HG03354 (cell line): ENCODE results near the gene ZNF48.

Experiments used
- ATAC-seq: cut with Tn5 transposase; IDR thresholded peaks from one replicate; pipeline ENCODE4 v1.9.1; 2021; ENCODE audit warnings: mild to moderate bottlenecking; ENCODE audit not compliant: unreplicated experiment, poor library complexity, severe bottlenecking

Gene ZNF48

DNA sequence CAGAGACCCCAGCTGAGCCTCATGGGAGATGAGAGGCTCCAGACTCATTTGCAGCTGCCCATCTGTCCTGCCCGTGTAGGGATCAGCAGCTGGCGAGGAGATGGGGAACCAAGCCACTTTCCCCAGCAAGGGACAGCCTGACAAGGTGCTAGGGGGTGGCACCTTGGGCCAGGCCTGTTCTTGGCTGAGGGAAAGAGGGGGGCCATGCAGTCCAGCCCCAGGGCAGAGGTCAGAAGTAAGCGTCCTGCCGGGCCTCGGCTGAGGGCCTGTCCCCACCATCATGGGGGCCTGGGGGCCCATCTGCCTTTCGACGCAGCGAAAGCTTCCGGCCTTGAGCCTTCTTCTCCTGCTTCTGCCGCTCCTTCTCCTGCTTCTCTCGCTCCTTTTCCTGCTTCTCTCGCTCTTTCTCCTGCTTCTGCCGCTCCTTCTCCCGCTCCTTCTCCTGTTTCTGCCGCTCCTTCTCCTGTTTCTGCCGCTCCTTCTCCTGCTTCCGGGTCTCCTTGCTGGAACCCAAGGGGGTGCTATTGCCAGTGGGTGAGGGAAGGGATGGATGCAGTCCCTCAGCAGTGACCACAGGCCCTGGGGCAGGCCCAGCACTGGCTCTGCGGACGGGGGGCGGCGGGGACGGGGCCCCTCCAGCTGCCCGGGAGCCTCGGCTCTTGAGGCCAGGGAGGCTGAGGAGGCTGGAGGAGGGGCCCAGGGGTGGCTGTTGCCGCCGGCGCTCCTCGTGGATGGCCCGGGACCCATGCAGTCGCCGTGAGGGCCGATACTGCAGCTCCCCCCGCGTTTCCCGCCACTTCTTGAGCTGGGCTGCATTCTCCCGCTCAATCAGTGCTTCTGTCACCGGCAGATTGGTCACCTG, 37.3 kb upstream of the ZNF48 start:
- no peak for ATAC-seq

DNA sequence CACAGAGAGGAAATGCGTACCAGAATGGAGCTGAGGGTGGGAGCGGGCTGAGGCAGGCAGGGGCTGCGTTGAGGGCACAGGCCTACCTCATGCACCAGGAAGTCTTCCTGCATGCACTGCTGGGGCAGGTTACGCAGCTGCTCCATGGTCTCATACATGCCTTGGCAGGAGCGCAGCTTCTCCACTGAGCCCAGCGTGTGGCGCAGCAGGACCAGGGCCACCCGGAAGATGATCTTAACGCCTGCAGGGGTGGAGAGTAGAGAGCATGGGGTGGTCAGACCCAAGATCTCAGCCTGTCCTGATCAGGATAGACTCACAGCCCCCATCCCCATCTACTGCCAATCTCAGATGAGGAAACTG, 36.7 kb upstream of the ZNF48 start:
- ATAC-seq = no peak

DNA sequence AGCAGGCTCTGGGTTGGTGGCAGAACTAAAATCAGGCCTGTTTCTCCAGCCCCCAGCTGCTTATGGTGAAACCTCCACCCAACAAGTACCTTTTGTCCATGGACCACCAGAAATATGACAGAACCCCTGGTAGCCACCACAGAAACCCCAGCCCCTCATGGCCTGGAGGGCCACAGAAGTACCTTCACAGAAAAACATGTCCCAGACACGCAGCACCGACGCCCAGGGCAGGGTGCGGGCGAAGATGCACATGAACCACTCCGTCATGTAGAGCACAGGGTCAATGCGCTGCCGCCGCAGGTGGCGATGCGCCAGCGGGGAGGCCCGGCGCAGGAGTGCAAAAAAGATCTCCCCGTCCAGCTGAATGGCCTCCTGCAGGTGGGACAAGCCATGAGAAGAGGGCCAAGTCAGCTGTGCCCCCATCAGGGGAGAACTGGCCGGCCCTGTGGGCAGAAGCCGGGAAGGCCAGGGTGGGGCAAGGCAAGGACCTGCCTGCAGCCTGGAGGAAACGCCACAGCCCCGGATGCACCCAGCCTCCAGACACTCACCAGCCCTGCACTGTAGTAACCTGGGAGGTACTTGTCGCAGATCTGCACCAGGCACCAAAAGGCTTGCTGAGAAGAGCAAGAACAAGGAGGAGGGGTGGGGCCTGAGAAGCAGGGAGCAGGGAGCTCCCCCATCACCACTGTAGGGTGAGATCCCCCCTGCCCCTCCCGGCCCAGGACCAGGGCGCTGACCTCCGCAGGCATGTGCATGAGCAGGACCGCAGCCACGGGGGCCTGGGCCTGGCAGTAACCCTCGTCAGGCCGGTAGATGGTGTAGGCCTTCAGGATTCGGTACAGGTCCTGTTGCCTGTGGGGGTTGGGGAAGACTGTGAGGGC, 36.0 kb upstream of the ZNF48 start:
- no peak for ATAC-seq

DNA sequence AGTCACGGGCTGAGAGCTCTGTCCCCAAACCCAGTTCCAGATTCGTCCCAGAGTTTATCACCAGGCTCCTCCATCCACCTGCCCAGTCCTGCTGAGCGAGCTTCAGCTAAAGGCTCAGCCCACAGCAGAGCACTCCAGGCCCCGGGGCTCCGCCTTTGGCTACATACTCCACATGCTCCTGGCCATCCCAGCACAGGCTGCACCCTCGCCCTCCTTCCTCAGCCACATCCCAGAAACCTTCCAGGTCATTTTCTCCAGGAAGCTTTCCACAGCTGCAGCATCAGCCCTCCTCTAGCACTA, 35.4 kb upstream of the ZNF48 start:
- no peak for ATAC-seq

DNA sequence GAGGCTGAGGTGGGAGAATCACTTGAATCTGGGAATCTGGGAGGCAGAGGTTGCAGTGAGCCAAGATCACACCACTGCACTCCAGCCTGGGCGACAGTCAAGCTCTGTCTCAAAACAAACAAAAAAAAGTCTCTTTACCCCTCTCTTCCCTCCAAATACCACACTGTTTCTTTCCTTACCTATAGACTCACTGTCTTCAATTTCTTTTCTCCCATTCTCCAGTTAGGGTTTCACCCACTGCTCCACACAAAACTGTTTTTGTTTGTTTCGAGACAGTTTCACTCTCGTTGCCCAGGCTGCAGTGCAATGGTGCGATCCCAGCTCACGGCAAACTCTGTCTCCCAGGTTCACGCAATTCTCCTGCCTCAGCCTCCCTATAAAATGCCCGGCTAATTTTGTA, 34.0 kb upstream of the ZNF48 start:
- no peak for ATAC-seq

DNA sequence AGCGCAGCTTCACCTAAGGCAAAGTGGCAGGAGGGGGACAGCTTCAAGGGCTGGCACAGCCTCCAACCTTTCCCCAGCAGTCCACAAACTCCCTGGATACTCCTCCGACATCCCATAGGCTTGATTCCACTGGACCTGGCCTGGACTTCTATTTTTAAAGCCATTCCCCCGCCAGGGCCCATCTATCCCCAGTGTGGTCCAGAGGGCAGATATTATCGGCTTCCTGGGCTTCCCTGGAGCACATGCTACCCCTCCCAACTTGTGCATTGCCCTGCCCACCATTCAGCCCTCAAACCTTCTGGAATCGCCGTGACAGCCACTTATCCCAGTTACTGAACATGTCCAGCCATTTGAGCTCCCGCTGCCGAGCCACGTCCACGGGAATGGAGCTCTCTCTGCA, 30.0 kb upstream of the ZNF48 start:
- no peak for ATAC-seq

DNA sequence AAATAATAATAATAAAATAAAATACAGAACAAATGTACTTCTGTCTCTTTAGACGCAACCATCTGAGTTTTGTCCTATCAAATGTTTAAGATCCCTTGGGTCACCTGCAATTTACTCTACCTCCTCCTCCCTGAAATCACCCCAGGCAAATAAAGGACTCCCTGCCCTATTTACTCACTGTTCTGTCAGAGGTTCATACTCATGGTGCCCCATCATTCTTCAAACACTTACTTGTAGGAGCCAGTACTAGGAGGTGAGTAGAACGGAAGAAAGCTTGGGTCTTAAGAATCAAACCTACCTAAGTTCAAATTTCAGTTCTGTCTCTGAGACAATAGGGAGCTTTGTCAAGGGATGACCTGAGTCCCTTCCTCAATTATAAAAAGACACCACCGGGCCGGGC, 28.7 kb upstream of the ZNF48 start:
- no peak for ATAC-seq

DNA sequence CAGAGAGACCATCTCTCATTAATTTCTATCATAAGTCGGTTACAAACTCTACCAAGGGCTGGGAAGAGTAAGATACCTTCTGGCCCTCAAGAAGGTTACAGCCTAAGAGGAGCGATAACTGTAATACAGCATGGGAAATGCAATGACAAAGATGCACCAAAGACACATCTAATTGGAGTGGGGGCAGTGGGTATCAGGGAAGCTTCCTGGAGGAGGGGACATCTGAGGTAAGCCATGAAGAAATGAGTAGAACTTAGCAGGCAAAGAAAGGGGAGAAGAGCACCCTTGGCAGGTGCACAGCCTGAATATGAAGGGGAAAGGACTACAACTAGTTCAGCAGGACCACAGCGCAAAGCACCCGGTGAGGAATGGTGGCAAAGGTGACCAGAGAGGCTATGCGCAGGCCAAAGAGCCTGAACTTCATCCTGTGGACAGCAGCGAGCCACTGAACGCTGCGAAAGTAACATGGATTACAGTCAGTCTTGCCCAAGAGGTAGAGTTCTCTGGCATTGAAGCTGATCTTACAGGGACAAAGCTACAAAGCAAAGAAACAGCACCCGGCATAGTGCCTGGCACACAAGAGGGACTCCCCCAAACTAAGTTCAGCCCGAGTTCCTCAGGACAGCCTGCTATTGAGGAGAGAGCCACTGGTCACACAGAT, 27.7 kb upstream of the ZNF48 start:
- no peak for ATAC-seq

DNA sequence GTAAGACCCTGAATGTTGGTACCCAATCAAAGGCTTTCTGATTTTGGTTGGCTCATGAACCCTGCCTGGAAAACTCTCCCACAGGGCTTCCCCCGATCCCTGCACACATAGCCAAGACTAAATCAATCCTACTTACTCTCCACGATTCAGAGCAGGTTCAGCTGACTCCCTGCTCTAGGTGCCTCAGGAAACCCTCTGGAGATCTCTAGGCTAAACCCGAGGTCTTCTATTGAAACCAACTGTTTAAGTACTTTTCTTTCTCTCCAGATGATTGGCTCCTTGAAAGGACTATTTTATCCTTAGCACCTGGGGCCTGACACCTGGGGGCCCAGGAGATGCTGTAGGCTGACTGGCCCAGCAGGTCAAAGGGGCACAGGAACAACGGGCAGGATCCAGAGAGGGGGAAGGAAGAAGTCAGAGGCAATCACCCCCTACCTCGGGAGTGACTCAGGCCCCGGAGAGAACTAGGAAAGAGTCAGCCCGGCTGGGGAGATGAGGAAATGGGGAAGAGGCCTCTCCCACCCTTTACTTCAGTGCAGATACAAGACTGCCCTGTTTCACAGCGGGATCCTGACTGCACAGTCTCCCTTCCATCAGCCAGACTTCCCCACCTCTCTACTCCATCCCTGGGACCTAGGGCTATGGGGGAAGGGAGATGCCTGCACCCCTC, 27.0 kb upstream of the ZNF48 start:
- no peak for ATAC-seq

DNA sequence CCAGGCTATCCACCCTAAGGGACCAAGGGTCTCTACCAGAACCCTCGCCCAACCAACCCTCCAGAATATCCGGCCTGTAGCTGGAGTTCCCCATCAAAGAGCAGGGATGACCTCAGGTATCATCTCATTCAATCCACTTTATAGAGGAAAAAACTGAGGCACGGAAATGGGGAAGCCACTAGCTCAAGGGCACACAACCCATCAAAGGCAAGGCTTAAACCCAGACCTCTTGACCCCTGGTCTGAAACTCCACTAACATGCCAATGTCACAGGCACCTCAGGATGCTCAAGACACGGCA, 26.5 kb upstream of the ZNF48 start:
- ATAC-seq = no peak

DNA sequence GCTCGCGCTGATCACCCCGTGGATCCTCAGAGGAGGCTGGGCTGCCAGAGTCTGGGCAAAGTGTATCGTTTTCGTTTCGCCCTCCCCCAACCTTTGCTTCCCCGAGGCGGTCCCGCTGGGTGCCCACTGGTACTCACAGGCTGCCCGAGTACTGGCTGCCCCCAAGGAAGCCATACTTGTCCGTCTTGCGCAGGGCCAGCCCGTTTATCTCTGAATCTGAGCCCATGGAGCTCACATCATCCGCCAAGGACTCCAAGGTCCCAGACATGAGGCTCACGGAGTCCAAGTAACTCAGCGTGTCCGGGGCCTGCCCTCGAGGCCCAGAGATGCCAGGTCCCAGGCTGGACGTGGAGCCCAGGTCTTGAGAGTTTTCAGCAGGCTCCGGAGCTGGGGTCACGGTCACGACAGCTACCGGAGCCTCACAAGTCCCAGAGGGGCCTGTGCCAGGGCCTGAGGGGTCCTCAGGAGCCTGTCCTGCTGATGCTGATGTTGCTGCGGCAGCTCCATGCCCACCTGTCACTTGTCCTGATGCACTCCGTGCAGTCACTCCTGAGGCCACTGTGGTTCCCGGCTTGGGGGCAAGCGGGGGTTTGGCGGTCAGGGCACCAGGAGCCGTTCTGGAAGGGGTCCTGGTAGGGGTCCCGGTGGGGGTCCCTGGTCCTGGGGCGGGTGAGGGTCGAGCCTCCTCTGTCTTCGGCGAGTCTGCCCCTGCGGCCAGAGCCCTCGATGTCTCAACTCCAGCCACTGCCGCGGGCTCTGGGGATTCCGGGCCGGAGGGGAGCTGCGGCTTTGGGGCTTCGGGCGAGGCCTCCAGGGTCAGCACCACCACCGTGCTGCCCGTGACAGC, 25.9 kb upstream of the ZNF48 start:
- no peak for ATAC-seq

DNA sequence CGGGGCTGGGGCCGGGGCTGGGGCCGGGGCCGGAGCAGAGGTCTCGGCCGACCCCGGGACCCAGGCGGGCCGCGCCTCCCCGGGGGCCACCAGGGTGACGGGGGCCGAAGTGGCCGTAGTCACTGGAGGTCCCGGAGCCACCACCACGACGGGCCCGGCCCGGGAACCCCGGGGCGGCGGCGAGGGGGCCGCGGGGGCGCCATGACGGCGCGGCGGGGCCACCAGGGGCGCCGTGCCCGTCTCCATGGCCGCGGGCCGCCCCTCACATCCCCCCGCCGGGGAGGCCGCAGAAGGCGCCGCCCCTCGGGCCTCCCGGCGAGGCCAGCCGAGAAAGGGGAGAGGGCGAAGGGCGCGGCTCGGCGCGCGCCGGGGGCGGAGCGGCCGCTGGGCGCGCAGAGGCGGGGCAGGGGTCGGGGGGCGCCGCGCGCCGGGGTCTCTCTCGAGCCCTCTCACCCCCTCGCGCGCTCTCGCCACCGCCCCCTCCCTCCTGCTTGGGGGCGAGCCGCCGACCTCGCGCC, 25.2 kb upstream of the ZNF48 start:
- peak; percentile 16 for ATAC-seq

DNA sequence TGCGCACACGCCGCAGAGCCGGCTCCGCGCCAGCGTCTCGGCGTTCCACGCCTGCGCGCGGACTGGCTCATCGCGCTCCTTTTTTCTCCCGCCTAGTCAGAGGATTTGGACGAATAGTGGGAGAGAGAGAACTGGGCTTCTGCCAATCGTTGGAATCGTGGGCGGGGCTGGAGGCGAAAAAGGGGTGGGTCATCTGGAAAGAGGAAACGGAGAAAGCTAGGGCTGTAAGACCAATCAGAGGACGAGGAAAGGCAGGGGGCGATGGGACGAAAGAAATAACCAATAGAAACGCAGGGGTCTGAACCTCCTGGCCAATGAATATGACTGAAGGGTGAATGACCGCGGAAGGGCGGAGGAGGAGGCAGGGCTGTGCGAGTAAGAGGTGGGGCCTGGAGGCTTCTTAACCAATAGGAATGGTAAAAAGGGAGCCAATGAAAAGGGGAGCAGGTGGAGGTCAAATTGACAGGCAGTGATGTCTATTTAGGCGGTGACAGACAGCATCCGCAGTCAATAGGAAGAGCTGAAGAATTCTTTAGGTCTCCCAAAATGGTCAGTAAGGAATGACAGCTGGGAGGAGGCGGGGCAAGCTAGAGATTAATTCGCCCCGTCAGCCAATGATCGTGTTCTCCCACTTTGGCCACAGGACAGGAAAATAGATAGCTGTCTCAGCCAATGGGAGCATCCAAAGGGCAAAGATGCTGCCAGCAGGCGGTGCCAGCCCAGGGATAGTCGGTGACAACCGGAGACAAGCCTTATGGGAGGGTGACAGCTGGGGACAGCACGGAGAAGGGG, 24.6 kb upstream of the ZNF48 start, which contains the start of gene TBC1D10B:
Gene TBC1D10B (minus strand): TSS at position 39 of the 792 bp plus-strand sequence. CDS start 311 bp downstream, outside the sequence.
- ATAC-seq = peak; percentile 79

DNA sequence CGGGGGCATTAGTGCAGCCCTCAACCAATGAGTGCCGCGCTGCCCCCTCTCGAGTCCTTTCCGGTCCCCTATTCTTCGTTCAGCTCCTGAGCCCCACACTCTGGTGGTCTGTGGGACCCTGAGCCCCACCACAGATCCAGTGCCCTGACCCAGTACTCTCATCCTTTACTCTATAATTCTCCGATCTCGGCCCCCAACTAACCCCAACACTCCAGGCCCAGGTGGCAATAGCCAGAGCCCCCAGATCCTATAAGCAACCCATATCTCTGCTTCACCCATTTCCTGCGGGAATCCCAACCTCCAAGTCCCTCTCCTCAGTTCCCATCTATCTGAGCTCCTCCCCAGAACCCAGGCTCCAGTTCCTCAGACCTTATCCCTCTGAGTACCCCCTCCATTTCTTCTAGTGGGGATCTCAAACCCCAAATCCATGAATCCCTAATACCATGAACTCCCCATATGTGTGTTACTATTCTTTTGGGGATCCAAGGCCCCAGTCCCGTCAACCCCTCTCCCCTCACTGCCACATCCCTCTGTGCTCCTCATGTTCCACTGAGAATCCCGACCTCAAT, 23.9 kb upstream of the ZNF48 start:
- no peak for ATAC-seq

DNA sequence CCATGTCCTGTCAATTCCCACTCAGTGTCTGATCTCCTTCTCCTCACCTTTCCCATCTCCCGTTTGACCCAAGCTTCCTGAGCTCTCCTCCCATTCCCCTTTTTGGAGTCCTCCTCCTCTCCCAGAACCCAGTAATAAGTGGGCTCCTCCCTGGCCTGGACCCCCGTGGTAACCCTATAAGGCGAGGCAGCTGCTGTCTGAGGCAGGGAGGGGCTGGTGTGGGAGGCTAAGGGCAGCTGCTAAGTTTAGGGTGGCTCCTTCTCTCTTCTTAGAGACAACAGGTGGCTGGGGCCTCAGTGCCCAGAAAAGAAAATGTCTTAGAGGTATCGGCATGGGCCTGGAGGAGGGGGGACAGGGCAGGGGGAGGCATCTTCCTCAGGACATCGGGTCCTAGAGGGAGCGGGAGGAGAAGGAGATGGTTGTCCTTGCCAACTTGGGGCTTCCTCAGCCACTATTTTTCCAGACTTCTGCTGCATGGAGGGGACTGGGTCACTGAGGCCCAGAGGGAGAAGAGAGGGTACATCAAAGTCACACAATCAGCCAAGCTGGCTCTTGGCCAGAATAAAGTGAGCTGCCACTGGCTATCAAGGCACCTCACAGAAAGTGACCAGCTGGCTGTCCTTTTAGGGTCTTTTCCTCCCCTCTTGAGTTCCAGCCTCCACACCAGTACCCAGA, 23.0 kb upstream of the ZNF48 start:
- no peak for ATAC-seq

DNA sequence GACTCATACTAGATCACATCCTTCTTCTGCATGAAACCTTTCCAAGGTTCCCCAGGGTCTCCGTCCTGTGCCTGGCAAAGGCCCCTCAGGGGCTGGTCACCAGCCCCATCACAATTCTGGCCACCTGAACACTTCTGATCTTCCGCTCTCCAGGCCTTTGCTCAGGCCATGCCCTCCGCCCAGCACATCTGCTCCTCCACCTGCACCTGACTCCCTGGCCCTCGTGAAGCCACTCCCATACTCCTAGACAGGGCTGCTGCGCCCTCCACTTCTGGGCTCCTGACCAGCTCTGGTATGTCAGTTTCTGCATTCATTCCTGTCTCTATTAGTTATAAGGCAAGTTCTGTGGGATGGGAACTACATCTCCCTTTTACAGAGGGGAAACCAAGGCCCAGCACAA, 22.5 kb upstream of the ZNF48 start:
- no peak for ATAC-seq

DNA sequence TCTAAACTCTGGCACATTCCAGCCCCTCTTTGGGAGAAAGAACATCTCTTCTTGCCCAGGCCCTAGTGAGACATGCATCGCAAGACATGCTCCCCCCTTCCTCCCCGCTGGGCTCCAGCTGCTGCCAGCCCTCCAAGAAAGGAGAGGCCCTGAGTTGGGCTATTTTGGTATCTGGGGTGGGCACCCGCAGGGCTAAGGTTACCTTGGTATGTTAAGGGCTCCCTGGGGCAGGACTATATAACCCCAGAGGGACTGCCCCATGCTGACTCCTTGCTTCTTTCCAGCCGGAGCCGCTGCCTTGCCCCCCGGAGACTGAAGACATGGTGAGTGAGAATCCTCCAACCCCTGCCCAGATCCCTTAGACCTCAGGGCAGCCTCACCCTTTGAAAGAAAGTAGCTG, 20.7 kb upstream of the ZNF48 start, which contains the start of gene MYL11:
Gene MYL11 (plus strand): TSS at position 265 of the 400 bp plus-strand sequence. CDS start 56 bp downstream, at position 321.
- no peak for ATAC-seq
